ENCODE data around the gene LTC4S.

DNA sequence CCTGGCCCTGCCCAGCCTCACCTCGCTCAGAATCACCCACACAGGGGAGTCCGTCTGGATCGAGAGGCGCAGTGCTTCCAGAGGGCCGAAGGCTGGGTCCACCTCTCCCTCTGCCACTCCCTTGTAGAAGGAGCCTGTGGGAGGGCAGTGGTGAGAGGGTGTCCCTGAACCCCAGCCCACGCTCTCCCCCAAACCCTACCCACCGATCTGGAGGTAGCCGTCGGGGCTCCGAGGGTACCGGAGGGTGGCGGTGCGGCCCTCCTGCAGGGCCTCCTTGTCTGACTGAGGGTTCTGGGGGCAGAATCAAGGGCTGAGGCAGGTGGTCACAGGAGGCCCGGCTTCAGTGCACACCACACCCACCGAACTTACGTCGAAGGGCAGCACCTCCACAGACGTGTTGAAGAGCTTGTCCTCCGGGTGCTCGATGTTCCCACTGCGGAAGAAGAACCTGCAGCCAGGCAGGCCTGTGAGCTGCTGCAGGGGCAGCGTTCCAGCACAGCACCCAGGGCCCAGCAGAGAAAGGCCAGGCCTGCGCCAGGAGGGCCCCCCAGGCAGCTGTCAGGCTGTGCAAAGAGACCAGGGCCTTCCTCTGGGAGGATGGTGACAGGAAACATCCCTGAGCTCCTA, 4.5 kb downstream of the LTC4S start:
- TF ChIP-seq, protein P1, sequence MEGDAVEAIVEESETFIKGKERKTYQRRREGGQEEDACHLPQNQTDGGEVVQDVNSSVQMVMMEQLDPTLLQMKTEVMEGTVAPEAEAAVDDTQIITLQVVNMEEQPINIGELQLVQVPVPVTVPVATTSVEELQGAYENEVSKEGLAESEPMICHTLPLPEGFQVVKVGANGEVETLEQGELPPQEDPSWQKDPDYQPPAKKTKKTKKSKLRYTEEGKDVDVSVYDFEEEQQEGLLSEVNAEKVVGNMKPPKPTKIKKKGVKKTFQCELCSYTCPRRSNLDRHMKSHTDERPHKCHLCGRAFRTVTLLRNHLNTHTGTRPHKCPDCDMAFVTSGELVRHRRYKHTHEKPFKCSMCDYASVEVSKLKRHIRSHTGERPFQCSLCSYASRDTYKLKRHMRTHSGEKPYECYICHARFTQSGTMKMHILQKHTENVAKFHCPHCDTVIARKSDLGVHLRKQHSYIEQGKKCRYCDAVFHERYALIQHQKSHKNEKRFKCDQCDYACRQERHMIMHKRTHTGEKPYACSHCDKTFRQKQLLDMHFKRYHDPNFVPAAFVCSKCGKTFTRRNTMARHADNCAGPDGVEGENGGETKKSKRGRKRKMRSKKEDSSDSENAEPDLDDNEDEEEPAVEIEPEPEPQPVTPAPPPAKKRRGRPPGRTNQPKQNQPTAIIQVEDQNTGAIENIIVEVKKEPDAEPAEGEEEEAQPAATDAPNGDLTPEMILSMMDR (conservative IDR thresholded peaks at IDR 0.05; ENCODE audit: low read depth in 2 of 2) = no peak
- TF ChIP-seq JUNB (IDR thresholded peaks at IDR 0.05; ENCODE audit: unreplicated experiment) = no peak
- TF ChIP-seq, protein P2, sequence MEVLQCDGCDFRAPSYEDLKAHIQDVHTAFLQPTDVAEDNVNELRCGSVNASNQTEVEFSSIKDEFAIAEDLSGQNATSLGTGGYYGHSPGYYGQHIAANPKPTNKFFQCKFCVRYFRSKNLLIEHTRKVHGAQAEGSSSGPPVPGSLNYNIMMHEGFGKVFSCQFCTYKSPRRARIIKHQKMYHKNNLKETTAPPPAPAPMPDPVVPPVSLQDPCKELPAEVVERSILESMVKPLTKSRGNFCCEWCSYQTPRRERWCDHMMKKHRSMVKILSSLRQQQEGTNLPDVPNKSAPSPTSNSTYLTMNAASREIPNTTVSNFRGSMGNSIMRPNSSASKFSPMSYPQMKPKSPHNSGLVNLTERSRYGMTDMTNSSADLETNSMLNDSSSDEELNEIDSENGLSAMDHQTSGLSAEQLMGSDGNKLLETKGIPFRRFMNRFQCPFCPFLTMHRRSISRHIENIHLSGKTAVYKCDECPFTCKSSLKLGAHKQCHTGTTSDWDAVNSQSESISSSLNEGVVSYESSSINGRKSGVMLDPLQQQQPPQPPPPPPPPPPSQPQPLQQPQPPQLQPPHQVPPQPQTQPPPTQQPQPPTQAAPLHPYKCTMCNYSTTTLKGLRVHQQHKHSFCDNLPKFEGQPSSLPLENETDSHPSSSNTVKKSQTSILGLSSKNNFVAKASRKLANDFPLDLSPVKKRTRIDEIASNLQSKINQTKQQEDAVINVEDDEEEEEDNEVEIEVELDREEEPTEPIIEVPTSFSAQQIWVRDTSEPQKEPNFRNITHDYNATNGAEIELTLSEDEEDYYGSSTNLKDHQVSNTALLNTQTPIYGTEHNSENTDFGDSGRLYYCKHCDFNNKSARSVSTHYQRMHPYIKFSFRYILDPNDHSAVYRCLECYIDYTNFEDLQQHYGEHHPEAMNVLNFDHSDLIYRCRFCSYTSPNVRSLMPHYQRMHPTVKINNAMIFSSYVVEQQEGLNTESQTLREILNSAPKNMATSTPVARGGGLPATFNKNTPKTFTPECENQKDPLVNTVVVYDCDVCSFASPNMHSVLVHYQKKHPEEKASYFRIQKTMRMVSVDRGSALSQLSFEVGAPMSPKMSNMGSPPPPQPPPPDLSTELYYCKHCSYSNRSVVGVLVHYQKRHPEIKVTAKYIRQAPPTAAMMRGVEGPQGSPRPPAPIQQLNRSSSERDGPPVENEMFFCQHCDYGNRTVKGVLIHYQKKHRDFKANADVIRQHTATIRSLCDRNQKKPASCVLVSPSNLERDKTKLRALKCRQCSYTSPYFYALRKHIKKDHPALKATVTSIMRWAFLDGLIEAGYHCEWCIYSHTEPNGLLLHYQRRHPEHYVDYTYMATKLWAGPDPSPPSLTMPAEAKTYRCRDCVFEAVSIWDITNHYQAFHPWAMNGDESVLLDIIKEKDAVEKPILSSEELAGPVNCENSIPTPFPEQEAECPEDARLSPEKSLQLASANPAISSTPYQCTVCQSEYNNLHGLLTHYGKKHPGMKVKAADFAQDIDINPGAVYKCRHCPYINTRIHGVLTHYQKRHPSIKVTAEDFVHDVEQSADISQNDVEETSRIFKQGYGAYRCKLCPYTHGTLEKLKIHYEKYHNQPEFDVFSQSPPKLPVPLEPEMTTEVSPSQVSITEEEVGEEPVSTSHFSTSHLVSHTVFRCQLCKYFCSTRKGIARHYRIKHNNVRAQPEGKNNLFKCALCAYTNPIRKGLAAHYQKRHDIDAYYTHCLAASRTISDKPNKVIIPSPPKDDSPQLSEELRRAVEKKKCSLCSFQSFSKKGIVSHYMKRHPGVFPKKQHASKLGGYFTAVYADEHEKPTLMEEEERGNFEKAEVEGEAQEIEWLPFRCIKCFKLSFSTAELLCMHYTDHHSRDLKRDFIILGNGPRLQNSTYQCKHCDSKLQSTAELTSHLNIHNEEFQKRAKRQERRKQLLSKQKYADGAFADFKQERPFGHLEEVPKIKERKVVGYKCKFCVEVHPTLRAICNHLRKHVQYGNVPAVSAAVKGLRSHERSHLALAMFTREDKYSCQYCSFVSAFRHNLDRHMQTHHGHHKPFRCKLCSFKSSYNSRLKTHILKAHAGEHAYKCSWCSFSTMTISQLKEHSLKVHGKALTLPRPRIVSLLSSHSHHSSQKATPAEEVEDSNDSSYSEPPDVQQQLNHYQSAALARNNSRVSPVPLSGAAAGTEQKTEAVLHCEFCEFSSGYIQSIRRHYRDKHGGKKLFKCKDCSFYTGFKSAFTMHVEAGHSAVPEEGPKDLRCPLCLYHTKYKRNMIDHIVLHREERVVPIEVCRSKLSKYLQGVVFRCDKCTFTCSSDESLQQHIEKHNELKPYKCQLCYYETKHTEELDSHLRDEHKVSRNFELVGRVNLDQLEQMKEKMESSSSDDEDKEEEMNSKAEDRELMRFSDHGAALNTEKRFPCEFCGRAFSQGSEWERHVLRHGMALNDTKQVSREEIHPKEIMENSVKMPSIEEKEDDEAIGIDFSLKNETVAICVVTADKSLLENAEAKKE (CRISPR knock-in tag; IDR thresholded peaks at IDR 0.05) = no peak
- TF ChIP-seq EZH2phosphoT487 (IDR thresholded peaks at IDR 0.05; ENCODE audit: unreplicated experiment) = no peak
- TF ChIP-seq POLR2AphosphoS5 (IDR thresholded peaks at IDR 0.05; ENCODE audit: low read depth) = no peak
- TF ChIP-seq, protein P3, sequence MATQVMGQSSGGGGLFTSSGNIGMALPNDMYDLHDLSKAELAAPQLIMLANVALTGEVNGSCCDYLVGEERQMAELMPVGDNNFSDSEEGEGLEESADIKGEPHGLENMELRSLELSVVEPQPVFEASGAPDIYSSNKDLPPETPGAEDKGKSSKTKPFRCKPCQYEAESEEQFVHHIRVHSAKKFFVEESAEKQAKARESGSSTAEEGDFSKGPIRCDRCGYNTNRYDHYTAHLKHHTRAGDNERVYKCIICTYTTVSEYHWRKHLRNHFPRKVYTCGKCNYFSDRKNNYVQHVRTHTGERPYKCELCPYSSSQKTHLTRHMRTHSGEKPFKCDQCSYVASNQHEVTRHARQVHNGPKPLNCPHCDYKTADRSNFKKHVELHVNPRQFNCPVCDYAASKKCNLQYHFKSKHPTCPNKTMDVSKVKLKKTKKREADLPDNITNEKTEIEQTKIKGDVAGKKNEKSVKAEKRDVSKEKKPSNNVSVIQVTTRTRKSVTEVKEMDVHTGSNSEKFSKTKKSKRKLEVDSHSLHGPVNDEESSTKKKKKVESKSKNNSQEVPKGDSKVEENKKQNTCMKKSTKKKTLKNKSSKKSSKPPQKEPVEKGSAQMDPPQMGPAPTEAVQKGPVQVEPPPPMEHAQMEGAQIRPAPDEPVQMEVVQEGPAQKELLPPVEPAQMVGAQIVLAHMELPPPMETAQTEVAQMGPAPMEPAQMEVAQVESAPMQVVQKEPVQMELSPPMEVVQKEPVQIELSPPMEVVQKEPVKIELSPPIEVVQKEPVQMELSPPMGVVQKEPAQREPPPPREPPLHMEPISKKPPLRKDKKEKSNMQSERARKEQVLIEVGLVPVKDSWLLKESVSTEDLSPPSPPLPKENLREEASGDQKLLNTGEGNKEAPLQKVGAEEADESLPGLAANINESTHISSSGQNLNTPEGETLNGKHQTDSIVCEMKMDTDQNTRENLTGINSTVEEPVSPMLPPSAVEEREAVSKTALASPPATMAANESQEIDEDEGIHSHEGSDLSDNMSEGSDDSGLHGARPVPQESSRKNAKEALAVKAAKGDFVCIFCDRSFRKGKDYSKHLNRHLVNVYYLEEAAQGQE (IDR thresholded peaks at IDR 0.05; ENCODE audit: unreplicated experiment) = no peak
- no peak for TF ChIP-seq NANOG (IDR thresholded peaks at IDR 0.05; ENCODE audit: borderline replicate concordance)
- TF ChIP-seq, protein P4, sequence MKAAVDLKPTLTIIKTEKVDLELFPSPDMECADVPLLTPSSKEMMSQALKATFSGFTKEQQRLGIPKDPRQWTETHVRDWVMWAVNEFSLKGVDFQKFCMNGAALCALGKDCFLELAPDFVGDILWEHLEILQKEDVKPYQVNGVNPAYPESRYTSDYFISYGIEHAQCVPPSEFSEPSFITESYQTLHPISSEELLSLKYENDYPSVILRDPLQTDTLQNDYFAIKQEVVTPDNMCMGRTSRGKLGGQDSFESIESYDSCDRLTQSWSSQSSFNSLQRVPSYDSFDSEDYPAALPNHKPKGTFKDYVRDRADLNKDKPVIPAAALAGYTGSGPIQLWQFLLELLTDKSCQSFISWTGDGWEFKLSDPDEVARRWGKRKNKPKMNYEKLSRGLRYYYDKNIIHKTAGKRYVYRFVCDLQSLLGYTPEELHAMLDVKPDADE (IDR thresholded peaks at IDR 0.05) = no peak
- TF ChIP-seq EZH2 (IDR thresholded peaks at IDR 0.05; ENCODE audit: low read depth, unreplicated experiment) = no peak
- TF ChIP-seq CREB1 (CRISPR knock-in tag; IDR thresholded peaks at IDR 0.05; ENCODE audit: low read depth) = no peak
- TF ChIP-seq STAT1 (IDR thresholded peaks at IDR 0.05; ENCODE audit: unreplicated experiment) = no peak
